Prostate gland (tissue), 2 donors: ENCODE results near the gene ZC2HC1B.

Experiments
- POLR2A ChIP-seq: fragments of 450-650 bp; IDR thresholded peaks from one replicate; pipeline ENCODE4 v1.6.1; 2016; ENCODE audit warnings: antibody characterized with exemption, mild to moderate bottlenecking
- POLR2AphosphoS5 ChIP-seq: sonication (generic); formaldehyde crosslinking; IDR thresholded peaks from one replicate; pipeline ENCODE4 v1.6.1; 2017; ENCODE audit warnings: antibody characterized with exemption
- TF ChIP-seq, protein P1 (sequence below), 4 experiments: fragments of 200-600 bp in 2 of 4; fragments of 450-650 bp in 2 of 4; sonication (generic) in 2 of 4; IDR thresholded peaks; 1 replicate in 3 of 4; 2 replicates in 1 of 4; pipeline ENCODE4 v1.5.1; 2016 to 2019; ENCODE audit warnings: antibody characterized with exemption in 4 of 4, mild to moderate bottlenecking in 2 of 4, moderate library complexity in 2 of 4

DNA sequence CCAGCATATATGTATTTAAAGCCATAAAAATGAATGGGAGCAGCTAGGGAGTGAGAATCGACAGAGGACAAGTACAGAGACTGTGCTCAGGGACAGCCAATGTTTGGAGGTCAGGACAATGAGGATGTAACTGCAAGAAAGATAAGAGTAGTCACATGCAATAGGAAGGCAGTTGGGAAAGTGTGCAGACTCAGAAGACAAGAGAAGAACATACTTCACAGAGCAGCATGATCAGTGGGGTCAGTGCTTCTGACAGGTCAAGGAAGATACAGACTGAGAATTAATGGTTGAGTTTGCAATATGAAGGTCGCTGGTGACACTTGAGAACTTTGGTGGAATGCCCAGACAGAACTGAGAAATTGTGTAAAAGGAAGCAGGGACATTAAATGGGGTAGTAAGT, 118.7 kb downstream of the ZC2HC1B start:
- TF ChIP-seq, protein P1, sequence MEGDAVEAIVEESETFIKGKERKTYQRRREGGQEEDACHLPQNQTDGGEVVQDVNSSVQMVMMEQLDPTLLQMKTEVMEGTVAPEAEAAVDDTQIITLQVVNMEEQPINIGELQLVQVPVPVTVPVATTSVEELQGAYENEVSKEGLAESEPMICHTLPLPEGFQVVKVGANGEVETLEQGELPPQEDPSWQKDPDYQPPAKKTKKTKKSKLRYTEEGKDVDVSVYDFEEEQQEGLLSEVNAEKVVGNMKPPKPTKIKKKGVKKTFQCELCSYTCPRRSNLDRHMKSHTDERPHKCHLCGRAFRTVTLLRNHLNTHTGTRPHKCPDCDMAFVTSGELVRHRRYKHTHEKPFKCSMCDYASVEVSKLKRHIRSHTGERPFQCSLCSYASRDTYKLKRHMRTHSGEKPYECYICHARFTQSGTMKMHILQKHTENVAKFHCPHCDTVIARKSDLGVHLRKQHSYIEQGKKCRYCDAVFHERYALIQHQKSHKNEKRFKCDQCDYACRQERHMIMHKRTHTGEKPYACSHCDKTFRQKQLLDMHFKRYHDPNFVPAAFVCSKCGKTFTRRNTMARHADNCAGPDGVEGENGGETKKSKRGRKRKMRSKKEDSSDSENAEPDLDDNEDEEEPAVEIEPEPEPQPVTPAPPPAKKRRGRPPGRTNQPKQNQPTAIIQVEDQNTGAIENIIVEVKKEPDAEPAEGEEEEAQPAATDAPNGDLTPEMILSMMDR (IDR thresholded peaks at IDR 0.05): no peak
- TF ChIP-seq POLR2AphosphoS5 (no peak), POLR2A (no peak)
